H1 (cell line): Measurements from ENCODE around the gene NAB1. TPM values are rescaled to one million over a fixed set of nuclear protein-coding genes. Genes with fewer than 3 reads are reported as not detected.

ENCODE experiments used
- CREB1 ChIP-seq: IDR thresholded peaks from 2 replicates; pipeline ENCODE4 v1.6.1; 2012; ENCODE audit warnings: inconsistent platforms
- GABPA ChIP-seq: IDR thresholded peaks from 2 replicates; pipeline ENCODE4 v1.6.1; 2011; ENCODE audit warnings: mild to moderate bottlenecking, low read length, moderate library complexity, borderline replicate concordance; ENCODE audit not compliant: insufficient read depth
- JUN ChIP-seq: IDR thresholded peaks from 2 replicates; pipeline ENCODE4 v1.6.1; 2011; ENCODE audit warnings: low read depth, mild to moderate bottlenecking, improper control_type of control experiment, low read length
- RNF2 ChIP-seq: fragments of 200-900, 300-1000 bp; sonication (generic); IDR thresholded peaks from 2 replicates; pipeline ENCODE4 v1.7.1; 2016; ENCODE audit warnings: borderline replicate concordance, low read depth, mild to moderate bottlenecking, antibody characterized with exemption, low read length; ENCODE audit not compliant: poor library complexity, severe bottlenecking; ENCODE audit errors: missing control alignments
- TAF7 ChIP-seq: optimal IDR thresholded peaks from 2 replicates; pipeline ENCODE3; 2011; ENCODE audit warnings: low read depth, mild to moderate bottlenecking, inconsistent platforms, low read length, moderate library complexity, borderline replicate concordance
- polyA plus RNA-seq, 7 experiments: library from polyadenylated mRNA; depleted of rRNA in 3 of 7; stranded (reverse) in 5 of 7; unstranded in 2 of 7; fragments of >200 nt in 5 of 7; fragments of 200-250 nt in 2 of 7; gene quantifications; 1 replicate in 5 of 7; 2 replicates in 1 of 7; 4 replicates in 1 of 7; pipeline versions ENCODE4 v1.2.1 to v1.2.3, GENCODE V29; 2011 to 2013; ENCODE audit warnings: missing spikeins in 2 of 7, mixed read lengths in 2 of 7
- total RNA-seq: library from RNA; stranded (reverse); fragmentation: NEBNext Ultra II Directional; extraction: Animal tissue kit (Norgen Biotek cat#: 25700); gene quantifications from 2 replicates; pipeline ENCODE4 v1.2.1, GENCODE V29; 2021

NAB1 gene
- total and polyA plus RNA-seq, 2 of the 8 experiments (the other 6 are each of a cell fraction or from before 2014, with no cell fraction given) = 8.5 to 28.6 TPM

DNA sequence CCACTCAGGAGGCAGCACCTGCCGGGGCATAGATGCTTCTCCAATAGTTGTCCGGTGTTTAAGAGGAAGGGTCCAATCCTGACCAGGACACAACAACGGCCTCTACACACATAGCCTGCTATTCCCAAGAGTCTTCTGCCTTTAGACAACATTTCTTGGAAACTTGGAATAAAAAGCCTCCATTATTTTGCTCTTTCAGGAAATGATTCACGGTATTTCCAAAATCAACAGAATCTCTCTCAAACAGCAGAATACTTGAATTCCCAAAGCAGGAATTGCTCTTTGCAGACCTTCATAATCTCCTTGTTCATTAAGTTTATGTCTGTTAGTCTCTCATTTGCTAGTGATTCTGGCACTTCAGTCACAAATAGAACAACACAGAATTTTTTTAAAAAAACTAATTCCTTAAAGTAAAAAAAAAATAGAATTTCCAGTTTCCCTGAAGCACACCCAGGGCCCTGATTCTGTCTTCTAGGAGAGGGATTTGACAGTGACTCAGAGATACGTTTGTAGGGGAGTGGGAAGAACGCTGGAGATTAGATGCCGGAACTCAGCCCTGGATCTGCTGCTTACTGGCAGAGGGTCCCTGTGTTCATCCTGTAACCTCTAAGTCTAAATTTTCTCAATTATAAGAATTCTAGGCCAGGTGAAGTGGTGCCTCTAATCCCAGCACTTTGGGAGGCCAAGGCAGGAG is 74.7 kb downstream of the NAB1 start (continued):
- TF ChIP-seq GABPA (no peak), RNF2 (no peak), CREB1 (no peak), TAF7 (no peak), JUN (no peak)
